Activated T-helper 2 cell treated with anti-CD3 and anti-CD28 coated beads, Interferon-gamma antibody, Interleukin-2, Interleukin-4, amounts not matched to agents 10 μg/mL and 5 μg/mL and 100 μg/mL, durations not matched to agents 14 hours and 24 hours and 36 hours (primary cell): ENCODE measurements around the gene MRPL21. TPM values are rescaled to one million over a fixed set of nuclear protein-coding genes. Genes with fewer than 3 reads are reported as not detected.

ENCODE experiments used
- DNase-seq: peaks from one replicate; pipeline ENCODE4 v3.0.0; 2021; ENCODE audit warnings: low spot score
- H3K27ac Mint-ChIP-seq: one replicate; pipeline ENCODE4 v1.8.0; 2021; ENCODE audit warnings: mixed read lengths
- H3K27me3 Mint-ChIP-seq: one replicate; pipeline ENCODE4 v1.8.0; 2021; ENCODE audit warnings: low read depth, mixed read lengths
- H3K36me3 Mint-ChIP-seq: one replicate; pipeline ENCODE4 v1.8.0; 2021; ENCODE audit warnings: low read depth, mixed read lengths
- H3K4me1 Mint-ChIP-seq: one replicate; pipeline ENCODE4 v1.8.0; 2021; ENCODE audit warnings: low read depth, mixed read lengths
- H3K4me3 Mint-ChIP-seq: one replicate; pipeline ENCODE4 v1.8.0; 2021; ENCODE audit warnings: low read depth, mild to moderate bottlenecking, moderate library complexity, mixed read lengths
- H3K9me3 Mint-ChIP-seq: one replicate; pipeline ENCODE4 v1.8.0; 2021; ENCODE audit warnings: mixed read lengths
- intact Hi-C: fragments of 100-400 bp; cut with micrococcal nuclease; formaldehyde crosslinking; loops from one replicate; pipeline ENCODE4 v1.15.1; 2023
- total RNA-seq: library from RNA; stranded (reverse); gene quantifications from 2 replicates; pipeline ENCODE4 v1.2.3, GENCODE V29; 2022

MRPL21 gene
- 104 and 106 TPM in 2 replicates for total RNA-seq

DNA sequence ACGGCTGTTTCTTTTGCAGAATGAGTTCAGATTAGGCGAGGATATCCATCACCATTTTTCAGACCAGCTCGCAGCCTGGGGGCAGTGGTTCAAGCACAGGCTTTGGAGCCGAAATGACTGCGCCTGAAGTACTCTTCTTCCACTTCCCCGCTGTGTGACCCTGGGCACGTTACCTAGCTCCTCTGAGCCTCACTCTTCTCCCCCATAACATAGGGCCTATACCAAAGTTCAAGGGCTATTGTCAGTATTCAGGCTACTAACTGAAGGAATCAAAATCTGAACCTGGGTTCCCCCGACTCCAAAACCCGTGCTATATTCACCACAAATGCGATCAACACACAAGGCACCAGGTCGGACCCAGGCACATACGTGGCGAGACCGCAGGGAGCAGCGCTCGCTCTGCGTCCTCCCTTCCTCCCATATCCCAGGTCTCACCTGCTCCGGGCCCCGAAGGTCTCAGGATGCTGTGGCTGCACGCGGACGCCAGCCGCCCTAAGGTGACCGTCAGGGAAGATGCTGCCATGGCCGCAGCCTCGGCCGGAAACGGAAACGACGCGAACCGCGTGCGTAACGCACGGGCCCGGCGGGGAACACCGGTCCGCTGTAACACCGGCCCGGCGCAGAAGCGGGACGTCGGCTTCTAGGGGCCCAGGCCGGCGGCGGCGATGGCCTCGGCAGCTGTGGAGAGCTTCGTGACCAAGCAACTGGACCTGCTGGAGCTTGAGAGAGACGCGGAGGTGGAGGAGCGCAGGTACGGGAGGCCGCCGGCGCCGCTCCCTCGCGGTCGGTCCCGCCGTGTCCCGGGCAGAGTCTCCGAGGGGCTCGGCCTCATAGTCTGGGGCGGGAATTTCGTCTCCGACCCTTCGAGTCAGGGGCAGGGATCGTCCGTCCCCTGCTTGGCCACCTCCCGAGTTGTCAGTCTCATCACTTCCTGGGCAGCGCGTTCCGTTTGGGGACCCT, at the start of gene MRPL21, which contains the start of gene IGHMBP2:
Gene MRPL21 (minus strand): TSS at position 545 of the 960 bp plus-strand sequence. CDS start 22 bp downstream, at position 523.
Gene IGHMBP2 (plus strand): TSS at position 604 of the 960 bp plus-strand sequence. CDS start 62 bp downstream, at position 666.
- Mint-ChIP-seq H3K27me3 (no peaks in the 10 kb centered on the region), H3K27ac (peak within 1 kb of the TSS; percentile 93), H3K4me1 (peaks cover 31% of the 10 kb centered on the region), H3K4me3 (peak within 1 kb of the TSS; percentile 99), H3K36me3 (peaks cover 52% of the 10 kb centered on the region), H3K9me3 (no peaks in the 10 kb centered on the region)
- DNase-seq: peak; percentile 82
- intact Hi-C loops: loop anchor here (2.0 kb wide), 2 partner anchors 63 to 185 kb away; partner anchors contain the start of gene CPT1A

DNA sequence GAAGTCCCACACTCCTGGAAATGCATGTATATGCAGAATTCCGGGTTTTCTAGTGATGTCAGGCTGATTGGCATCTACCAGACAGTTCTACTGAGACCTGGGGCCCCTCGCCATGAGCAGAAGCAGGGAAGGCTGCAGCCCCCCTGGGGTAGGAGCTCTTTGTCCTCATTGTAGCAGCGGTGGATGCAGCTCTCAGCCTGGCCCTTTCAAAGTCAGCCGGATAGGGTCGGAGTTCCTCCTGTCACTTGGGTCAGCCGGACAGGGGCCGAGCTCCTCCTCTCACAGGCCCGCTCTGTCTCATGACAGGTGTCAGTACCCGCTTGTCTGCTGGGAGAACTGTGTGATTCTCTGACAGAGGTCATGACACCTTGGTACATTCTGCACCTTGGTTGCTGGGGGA, 47.1 kb upstream of the MRPL21 start:
- DNase-seq: no peak
- Mint-ChIP-seq H3K4me3 (no peak overlapping the region), H3K36me3 (no peaks in the 10 kb centered on the region), H3K9me3 (no peaks in the 10 kb centered on the region), H3K27ac (no peak overlapping the region), H3K4me1 (peaks cover under 1% of the 10 kb centered on the region), H3K27me3 (no peaks in the 10 kb centered on the region)
- intact Hi-C loops: no loop called here

DNA sequence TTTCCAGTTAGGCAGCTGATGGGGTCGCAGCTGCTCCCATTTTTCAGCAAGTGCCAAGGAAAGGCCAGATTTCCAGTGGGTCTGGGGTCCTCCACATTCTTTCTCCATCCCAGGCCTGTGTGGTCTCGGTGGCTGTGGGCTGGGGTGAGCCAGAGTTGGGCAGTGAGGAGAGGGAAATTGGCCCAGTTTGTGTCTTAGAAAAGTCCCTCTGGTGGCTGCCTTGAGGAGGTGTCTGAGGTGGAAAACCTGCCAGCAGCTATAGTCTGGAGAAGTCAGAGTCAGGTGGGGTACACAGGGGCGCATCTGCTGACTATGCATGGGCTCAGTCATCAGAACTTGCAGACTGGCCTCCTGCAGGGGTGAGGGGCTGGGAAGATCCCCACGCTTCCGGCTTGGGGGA, 46.6 kb upstream of the MRPL21 start:
- H3K9me3 Mint-ChIP-seq: no peaks in the 10 kb centered on the region
- no peak overlapping the region for H3K27ac Mint-ChIP-seq
- intact Hi-C loops: no loop called here
- no peak overlapping the region for H3K4me3 Mint-ChIP-seq
- H3K27me3 Mint-ChIP-seq: no peaks in the 10 kb centered on the region
- peaks cover 2% of the 10 kb centered on the region for H3K4me1 Mint-ChIP-seq
- no peaks in the 10 kb centered on the region for H3K36me3 Mint-ChIP-seq
- no peak for DNase-seq

DNA sequence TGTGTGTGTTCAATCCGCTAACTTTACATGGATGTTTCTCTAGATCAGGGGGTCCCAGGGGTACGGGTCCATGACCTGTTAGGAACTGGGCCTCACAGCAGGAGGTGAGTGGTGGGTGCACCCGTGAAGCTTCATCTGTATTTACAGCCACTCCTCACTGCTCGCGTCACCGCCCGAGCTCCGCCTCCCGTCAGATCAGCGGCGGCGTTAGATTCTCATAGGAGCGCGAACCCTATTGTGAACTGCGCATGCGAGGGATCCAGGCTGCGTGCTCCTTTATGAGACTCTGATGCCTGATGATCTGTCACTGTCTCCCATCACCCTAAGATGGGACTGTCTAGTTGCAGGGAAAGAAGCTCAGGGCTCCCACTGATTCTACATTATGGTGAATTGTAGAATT, 45.3 kb upstream of the MRPL21 start:
- Mint-ChIP-seq H3K27ac (no peak overlapping the region), H3K36me3 (no peaks in the 10 kb centered on the region), H3K27me3 (no peaks in the 10 kb centered on the region), H3K4me1 (peaks cover 2% of the 10 kb centered on the region), H3K4me3 (no peak overlapping the region), H3K9me3 (no peaks in the 10 kb centered on the region)
- intact Hi-C loops: no loop called here
- DNase-seq: no peak

DNA sequence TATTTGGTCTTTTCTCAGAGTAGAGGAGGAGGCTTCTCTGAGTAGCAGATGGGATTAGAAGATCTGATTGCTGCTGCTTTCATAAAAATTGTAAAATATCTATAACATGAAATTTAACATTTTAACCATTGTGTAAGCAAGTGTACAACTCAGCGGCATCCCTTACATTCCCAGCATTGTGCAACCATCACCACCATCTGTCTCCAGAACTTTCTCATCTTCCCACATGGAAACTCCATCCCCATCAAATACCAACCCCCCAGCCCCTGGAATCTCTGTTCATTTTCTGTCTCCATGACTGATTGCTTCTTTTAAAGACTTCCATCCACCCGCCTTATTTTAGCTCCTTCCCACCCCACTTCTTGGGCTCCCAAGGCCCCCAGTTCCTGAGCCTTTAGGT, 44.9 kb upstream of the MRPL21 start:
- intact Hi-C loops: no loop called here
- Mint-ChIP-seq H3K36me3 (no peaks in the 10 kb centered on the region), H3K4me1 (peaks cover 2% of the 10 kb centered on the region), H3K9me3 (no peaks in the 10 kb centered on the region), H3K27me3 (no peaks in the 10 kb centered on the region), H3K27ac (no peak overlapping the region), H3K4me3 (no peak overlapping the region)
- no peak for DNase-seq

DNA sequence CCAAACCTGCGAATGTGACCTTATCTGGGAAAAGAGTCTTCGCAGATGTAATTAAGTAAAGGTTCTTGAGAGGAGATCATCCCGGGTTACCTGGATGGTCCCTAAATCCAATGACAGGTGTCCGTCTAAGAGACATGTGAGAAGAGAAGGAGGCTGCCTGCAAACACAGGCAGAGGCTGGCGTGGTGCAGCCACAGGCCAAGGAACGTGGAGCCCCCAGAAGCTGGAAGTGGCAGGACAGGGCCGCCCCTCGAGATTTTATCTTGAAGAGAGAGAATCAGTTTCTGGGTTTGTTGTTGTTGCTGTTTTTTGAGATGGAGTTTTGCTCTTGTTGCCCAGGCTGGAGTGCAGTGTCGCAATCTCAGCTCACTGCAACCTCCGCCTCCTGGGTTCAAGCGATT, 43.5 kb upstream of the MRPL21 start:
- no peak overlapping the region for H3K4me3 Mint-ChIP-seq
- no peaks in the 10 kb centered on the region for H3K27me3 Mint-ChIP-seq
- peaks cover 2% of the 10 kb centered on the region for H3K4me1 Mint-ChIP-seq
- no peak overlapping the region for H3K27ac Mint-ChIP-seq
- no peaks in the 10 kb centered on the region for H3K9me3 Mint-ChIP-seq
- H3K36me3 Mint-ChIP-seq: no peaks in the 10 kb centered on the region
- DNase-seq: no peak
- intact Hi-C loops: no loop called here

DNA sequence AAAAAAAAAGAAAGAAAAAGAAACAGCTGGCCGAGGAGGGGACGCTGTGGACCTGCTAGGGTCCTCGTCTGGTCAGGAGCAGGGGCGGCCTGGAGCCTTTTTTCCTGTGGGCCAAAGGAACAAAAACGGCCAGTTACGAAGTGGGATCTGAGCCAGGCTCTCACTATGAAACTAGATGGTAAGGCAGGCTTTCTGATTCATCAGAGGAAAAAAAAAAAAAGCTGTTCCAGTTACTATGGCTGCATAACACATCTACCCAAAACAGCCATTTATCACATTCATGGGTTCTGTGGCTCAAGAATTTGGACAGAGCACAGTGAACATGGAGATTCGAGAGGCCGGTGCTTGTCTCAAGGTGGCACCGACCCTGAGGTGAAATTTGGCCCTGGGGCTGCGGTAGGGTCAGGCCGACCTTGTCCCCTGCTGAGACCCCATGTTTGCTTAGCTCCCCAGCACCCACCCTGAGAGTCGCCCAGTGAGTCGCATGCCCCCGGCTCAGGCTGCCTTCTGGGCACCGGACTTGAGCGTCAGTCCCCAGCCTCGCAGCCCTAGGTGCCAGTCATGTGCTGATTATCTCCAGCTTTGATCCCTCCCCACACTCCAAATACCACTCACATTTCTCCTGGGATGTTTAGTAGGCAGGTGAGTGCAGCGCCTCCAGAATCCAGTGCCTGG, 42.9 kb upstream of the MRPL21 start:
- Mint-ChIP-seq H3K36me3 (no peaks in the 10 kb centered on the region), H3K27me3 (no peaks in the 10 kb centered on the region), H3K9me3 (no peaks in the 10 kb centered on the region), H3K27ac (no peak overlapping the region), H3K4me3 (no peak overlapping the region), H3K4me1 (peaks cover 2% of the 10 kb centered on the region)
- no peak for DNase-seq
- intact Hi-C loops: no loop called here

DNA sequence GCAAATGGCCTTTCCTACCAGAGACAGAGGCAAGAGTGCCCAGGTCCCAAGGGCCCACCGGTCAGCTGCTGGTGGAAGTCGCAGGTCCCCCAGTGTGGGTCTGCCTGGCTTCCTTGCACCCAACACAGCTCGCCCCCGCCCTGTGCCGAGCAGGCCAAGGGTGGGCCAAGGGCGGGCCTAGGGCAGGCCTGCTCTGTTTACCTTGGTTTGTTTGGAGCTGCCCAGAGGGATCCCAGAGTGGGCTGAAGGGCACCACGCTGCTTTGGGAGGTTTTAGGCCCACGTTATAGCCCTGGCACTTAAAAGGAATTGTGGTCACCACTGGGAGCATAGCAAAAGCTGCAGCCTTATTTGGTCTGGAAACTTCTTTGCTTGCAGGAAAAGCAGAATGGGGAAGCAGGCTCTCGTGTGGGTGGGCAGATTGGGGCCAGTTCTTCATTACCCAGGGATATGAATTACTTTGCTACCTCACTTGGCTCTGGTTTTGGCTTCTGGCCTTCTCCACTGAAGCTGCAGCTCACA, 39.2 kb upstream of the MRPL21 start:
- Mint-ChIP-seq H3K27ac (no peak overlapping the region), H3K9me3 (no peaks in the 10 kb centered on the region), H3K4me1 (peaks cover 2% of the 10 kb centered on the region), H3K36me3 (peaks cover 16% of the 10 kb centered on the region), H3K27me3 (no peaks in the 10 kb centered on the region), H3K4me3 (no peak overlapping the region)
- intact Hi-C loops: no loop called here
- no peak for DNase-seq

DNA sequence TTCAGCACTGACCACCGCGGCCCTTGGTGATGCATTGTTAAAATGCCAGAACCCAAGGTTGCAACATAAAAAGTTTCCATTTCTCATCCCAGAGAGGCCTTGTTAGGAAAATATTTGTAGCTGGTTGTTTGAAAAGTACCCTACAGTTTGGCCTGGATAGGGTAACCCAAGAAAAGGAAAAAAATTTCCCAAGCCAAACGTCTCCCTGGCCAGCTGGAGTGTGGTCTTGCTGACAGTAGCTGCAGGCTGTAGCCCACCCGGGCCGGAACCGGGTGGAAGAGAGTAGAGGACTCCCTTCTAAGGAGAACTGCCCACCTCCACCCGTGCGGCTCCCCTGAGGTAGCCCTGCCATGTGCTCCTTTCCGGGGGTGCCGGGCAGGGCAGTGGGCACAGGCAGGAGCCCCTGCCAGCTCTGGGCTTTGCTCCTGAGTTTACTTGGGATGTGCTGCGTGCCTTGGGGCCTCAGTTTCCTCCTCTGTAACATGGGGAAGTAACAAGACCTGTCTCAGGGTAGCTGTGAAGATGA, 38.5 kb upstream of the MRPL21 start:
- Mint-ChIP-seq H3K4me3 (no peak overlapping the region), H3K36me3 (peaks cover 16% of the 10 kb centered on the region), H3K27ac (no peak overlapping the region), H3K4me1 (peaks cover 2% of the 10 kb centered on the region), H3K27me3 (no peaks in the 10 kb centered on the region), H3K9me3 (no peaks in the 10 kb centered on the region)
- intact Hi-C loops: no loop called here
- no peak for DNase-seq

DNA sequence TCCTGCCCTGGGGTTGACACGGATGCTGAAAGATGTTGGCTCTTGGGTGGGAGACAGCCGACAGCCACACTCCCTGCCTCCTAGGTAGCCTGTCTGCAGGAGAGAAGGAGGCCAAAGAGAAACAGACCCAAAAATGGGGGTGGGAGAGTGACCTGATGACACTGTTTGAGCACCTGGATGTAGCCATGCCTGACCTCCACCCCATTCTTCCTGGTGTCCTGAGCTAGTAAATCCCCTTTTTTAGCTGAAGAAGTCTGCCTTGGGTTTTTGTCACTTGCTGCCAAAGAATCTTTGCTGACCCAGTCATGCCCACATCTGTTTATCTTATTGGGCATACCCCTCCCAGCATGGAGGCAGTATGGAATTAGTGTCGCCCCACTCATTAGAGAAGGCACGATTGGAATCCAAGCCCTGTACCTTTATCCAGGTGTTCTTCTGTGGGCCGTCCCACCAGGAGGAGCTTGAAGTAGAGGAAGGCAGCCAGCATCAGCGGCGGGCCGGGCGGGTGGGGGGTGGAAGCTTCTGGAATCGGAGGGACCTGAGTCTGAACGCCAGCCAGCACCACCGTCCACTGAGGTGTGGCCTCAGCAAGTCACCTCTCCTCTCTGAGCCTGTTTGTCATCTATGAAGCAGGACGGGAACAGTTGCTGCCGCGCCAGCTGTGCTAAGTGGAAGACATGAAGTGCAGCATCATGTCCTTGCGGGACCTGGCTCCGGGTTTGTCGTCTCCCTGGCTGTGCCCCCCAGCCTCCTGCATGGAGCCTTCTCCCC, 37.9 kb upstream of the MRPL21 start:
- no peak overlapping the region for H3K4me3 Mint-ChIP-seq
- no peak overlapping the region for H3K27ac Mint-ChIP-seq
- intact Hi-C loops: no loop called here
- H3K4me1 Mint-ChIP-seq: peaks cover 2% of the 10 kb centered on the region
- H3K27me3 Mint-ChIP-seq: no peaks in the 10 kb centered on the region
- peaks cover 16% of the 10 kb centered on the region for H3K36me3 Mint-ChIP-seq
- H3K9me3 Mint-ChIP-seq: no peaks in the 10 kb centered on the region
- DNase-seq: no peak

DNA sequence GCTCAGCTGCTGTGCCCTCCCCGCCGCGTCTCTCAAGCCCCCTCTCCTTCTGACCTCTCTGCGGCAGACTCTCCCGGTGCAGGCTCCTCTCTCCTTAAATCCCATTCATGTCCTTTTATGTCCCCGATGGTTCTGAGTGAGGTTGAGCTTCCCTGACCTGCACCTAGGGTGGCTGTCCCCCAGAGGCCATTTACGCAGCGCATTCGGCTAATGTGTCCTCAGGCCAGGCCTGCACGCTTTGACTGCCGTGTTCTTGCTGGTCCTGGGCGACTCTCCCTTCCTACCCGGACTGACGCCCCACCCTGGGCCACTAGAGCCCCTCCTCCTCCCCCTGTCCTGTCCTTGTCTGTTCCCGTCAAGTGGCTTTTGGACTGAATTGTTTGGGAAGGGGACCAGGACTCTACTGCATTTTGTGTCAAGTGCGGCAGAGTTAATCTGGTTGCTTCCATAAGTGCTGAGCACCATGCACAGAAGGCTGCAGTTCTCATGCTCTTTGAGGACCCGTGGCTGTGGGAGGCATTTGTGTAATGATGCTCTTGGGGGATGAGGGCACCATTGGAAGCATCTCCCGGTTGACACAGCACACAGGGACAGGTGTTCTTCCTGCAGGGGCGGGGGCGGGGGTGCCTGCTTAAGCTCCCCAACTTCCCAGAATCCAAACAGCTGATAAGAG, 37.2 kb upstream of the MRPL21 start:
- H3K27ac Mint-ChIP-seq: no peak overlapping the region
- intact Hi-C loops: no loop called here

More for the DNA sequence above, 37.2 kb upstream of the MRPL21 start:
- H3K36me3 Mint-ChIP-seq: peaks cover 16% of the 10 kb centered on the region
- H3K9me3 Mint-ChIP-seq: no peaks in the 10 kb centered on the region
- no peaks in the 10 kb centered on the region for H3K27me3 Mint-ChIP-seq
- no peak overlapping the region for H3K4me3 Mint-ChIP-seq
- peaks cover 1% of the 10 kb centered on the region for H3K4me1 Mint-ChIP-seq
- no peak for DNase-seq
